ENCODE measurements around the gene SLC44A5.
A peak's percentile ranks its signal among the peaks of the same experiment; 100 is the strongest.

Gene SLC44A5

DNA sequence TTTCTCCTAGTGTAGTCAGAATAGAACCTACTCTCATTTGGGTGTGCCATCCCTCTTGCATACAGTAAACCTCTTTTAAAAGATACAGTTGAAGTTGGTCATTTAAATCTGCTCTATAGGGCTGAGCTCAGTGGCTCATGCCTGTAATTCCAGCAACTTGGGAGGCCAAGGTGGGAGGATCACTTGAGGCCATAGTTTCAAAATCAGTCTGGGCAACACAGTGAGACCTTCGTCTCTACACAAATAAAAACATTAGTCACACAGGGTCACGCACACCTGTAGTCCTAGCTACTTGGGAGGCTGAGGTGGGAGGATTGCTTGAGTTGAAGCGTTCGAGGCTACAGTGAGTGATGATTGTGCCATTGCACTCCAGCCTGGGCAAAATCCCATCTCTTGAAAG is 292.9 kb downstream of the SLC44A5 start:
- no peak for DNase-seq (ENCODE audit: low read depth, low spot score)
- TF ChIP-seq, protein P1, sequence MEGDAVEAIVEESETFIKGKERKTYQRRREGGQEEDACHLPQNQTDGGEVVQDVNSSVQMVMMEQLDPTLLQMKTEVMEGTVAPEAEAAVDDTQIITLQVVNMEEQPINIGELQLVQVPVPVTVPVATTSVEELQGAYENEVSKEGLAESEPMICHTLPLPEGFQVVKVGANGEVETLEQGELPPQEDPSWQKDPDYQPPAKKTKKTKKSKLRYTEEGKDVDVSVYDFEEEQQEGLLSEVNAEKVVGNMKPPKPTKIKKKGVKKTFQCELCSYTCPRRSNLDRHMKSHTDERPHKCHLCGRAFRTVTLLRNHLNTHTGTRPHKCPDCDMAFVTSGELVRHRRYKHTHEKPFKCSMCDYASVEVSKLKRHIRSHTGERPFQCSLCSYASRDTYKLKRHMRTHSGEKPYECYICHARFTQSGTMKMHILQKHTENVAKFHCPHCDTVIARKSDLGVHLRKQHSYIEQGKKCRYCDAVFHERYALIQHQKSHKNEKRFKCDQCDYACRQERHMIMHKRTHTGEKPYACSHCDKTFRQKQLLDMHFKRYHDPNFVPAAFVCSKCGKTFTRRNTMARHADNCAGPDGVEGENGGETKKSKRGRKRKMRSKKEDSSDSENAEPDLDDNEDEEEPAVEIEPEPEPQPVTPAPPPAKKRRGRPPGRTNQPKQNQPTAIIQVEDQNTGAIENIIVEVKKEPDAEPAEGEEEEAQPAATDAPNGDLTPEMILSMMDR (IDR thresholded peaks at IDR 0.05; ENCODE audit: low read depth, low read length), result no peak
- in situ Hi-C loops (cut with HindIII; ENCODE audit: low sequenced_read_pairs), result no loop called here
- H3K4me3 ChIP-seq (ENCODE audit: low read depth, low read length), result no peak overlapping the region

DNA sequence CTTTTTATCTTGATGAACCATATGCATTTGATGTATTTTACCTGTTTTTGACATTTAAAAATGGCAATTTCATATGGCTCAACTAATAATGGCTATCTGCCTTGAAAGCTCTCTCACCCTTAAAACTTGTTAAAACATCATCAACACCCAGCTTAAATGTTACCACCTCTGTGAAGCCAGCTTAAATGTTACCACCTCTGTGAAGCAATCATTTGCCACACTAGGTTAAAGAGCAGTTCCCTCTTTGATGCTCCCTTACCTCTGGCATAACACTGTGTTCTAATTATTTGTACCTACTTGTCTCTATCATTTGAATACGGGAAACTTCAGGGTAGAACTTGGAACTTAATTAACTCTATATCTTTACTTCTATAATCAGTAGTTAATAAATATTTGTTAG is 294.7 kb downstream of the SLC44A5 start:
- no peak for DNase-seq (ENCODE audit: low read depth, low spot score)
- in situ Hi-C loops (cut with HindIII; ENCODE audit: low sequenced_read_pairs), result no loop called here
- no peak overlapping the region for H3K4me3 ChIP-seq (ENCODE audit: low read depth, low read length)
- TF ChIP-seq, protein P1 (IDR thresholded peaks at IDR 0.05; ENCODE audit: low read depth, low read length), result no peak

DNA sequence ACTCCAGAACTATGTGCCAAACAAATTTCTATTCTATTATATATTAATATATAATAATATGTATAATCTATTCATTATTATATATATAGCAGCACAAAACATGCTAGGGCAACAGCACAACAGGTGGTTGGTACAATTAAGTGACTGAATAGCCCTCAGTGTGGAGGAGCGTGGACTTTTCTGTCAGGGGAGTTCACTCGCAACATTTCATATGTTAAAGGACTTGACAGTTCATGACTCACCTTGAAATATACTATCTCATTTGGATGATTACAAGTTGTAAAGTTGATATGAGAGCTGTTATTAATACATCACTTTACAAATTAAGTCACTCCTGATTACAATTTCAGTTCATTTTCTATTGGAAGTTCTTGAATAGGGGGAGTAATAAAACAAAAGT is 298.3 kb downstream of the SLC44A5 start:
- TF ChIP-seq, protein P1 (IDR thresholded peaks at IDR 0.05; ENCODE audit: low read depth, low read length), result no peak
- no peak overlapping the region for H3K4me3 ChIP-seq (ENCODE audit: low read depth, low read length)
- no peak for DNase-seq (ENCODE audit: low read depth, low spot score)
- in situ Hi-C loops (cut with HindIII; ENCODE audit: low sequenced_read_pairs), result no loop called here

DNA sequence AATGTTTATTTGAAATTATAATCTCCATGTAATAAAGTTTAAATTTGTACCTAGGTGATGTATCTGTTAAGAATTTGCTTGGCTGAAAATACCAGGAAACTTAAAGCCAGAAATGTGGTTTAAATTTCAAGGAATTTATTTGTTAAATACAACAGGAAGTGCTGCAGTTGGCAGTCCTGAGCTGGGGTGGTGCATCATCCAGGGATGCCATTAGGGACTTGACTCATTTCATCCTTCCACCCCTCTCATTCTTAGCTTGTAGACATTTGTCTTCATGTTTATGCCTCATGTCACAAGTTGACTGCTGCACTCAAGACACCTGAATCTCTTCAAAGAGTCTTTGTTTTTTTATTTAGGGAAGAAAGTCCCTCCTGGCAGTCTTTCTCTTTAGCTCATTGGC is 300.8 kb downstream of the SLC44A5 start:
- H3K4me3 ChIP-seq (ENCODE audit: low read depth, low read length), result no peak overlapping the region
- TF ChIP-seq, protein P1 (IDR thresholded peaks at IDR 0.05; ENCODE audit: low read depth, low read length), result no peak
- peak; percentile 54 for DNase-seq (ENCODE audit: low read depth, low spot score)
- in situ Hi-C loops (cut with HindIII; ENCODE audit: low sequenced_read_pairs), result no loop called here

DNA sequence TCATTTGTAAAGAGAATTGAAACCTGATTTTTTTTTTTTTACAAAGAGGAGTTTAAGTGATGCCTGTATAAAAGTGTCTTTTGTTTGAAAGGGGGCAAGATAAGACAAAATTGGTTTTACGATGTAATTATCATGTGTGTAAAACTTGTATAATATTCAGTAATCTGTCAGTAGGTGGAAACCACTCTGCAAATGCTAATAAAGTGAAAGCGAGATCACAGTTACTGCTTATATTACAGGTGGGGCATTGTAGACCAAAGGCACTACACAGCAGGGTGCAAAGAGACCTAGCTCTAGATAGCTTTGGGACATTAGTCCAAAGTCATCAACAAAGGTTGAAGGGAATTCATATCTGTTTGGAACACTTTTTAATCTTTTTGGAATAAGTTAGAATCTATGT is 302.5 kb downstream of the SLC44A5 start:
- in situ Hi-C loops (cut with HindIII; ENCODE audit: low sequenced_read_pairs), result no loop called here
- H3K4me3 ChIP-seq (ENCODE audit: low read depth, low read length), result no peak overlapping the region
- TF ChIP-seq, protein P1 (IDR thresholded peaks at IDR 0.05; ENCODE audit: low read depth, low read length), result no peak
- no peak for DNase-seq (ENCODE audit: low read depth, low spot score)

DNA sequence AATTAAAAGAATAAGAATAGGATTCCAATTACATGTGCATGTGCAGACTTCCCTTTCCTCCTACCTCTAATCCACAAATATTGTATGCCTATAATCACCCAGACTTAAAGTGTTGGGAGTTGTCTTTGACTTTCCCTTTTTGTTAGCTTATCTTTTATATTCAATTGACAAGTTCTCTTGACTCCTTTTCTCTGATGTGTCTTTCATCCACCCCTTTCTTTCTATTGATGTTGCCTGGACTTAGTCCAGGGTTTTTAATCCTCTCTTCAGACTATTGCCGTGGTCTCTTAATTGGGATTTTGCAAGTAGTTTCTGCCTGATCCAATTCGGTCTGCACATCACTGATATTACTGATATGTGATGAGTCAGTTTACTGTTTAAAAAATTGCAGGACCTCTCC is 305.9 kb downstream of the SLC44A5 start:
- in situ Hi-C loops (cut with HindIII; ENCODE audit: low sequenced_read_pairs), result no loop called here
- TF ChIP-seq, protein P1 (IDR thresholded peaks at IDR 0.05; ENCODE audit: low read depth, low read length), result no peak
- DNase-seq (ENCODE audit: low read depth, low spot score), result no peak
- H3K4me3 ChIP-seq (ENCODE audit: low read depth, low read length), result no peak overlapping the region

DNA sequence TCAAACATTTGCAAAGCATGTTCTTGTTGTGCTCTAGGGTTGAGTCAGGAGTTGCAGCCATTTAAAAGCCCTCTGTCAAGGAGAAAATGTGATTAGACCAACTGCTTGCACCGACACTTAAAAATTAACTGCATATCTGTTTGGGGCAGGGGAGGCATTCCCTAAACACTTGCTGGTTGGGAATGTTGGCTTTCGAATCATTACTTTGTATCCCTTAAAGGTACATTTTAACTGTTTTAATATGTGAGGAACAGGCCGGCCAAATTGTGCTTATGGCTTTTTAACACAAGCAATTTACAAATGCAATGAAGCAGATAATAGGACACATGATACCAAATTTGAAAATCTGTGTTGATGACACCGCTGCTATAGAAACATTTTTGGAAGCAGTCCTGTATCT is 317.6 kb downstream of the SLC44A5 start:
- TF ChIP-seq, protein P1 (IDR thresholded peaks at IDR 0.05; ENCODE audit: low read depth, low read length), result no peak
- no peak for DNase-seq (ENCODE audit: low read depth, low spot score)
- no peak overlapping the region for H3K4me3 ChIP-seq (ENCODE audit: low read depth, low read length)
- in situ Hi-C loops (cut with HindIII; ENCODE audit: low sequenced_read_pairs), result no loop called here

Measured in astrocyte of the spinal cord (primary cell).